GM13976 (cell line): ENCODE results near the gene NOL9.
A peak's percentile ranks its signal among the peaks of the same experiment; 100 is the strongest.

Experiments used
- DNase-seq: peaks from one replicate; pipeline ENCODE4 v3.0.0; 2012; ENCODE audit warnings: low spot score
- in situ Hi-C: fragments of 300-500 bp; cut with MboI; formaldehyde crosslinking; loops from one replicate; pipeline ENCODE4 v1.12.0; 2022; ENCODE audit warnings: low sequenced_read_pairs, mixed read lengths, inconsistent platforms; ENCODE audit not compliant: unreplicated experiment
- TF ChIP-seq, protein P1 (sequence below): IDR thresholded peaks from 2 replicates; pipeline ENCODE4 v1.5.1; 2012; ENCODE audit warnings: borderline replicate concordance, mild to moderate bottlenecking; ENCODE audit not compliant: insufficient read depth; ENCODE audit errors: extremely low read depth, missing control alignments, control extremely low read depth

The NOL9 gene

GRCh38 chr1:6579374-6580118, 25.2 kb upstream of the NOL9 start, which contains the start of gene ZBTB48:
Gene ZBTB48, plus strand, starts transcription at chr1:6579994. Its CDS starts 616 bp downstream, at chr1:6580610.
- TF ChIP-seq, protein P1, sequence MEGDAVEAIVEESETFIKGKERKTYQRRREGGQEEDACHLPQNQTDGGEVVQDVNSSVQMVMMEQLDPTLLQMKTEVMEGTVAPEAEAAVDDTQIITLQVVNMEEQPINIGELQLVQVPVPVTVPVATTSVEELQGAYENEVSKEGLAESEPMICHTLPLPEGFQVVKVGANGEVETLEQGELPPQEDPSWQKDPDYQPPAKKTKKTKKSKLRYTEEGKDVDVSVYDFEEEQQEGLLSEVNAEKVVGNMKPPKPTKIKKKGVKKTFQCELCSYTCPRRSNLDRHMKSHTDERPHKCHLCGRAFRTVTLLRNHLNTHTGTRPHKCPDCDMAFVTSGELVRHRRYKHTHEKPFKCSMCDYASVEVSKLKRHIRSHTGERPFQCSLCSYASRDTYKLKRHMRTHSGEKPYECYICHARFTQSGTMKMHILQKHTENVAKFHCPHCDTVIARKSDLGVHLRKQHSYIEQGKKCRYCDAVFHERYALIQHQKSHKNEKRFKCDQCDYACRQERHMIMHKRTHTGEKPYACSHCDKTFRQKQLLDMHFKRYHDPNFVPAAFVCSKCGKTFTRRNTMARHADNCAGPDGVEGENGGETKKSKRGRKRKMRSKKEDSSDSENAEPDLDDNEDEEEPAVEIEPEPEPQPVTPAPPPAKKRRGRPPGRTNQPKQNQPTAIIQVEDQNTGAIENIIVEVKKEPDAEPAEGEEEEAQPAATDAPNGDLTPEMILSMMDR: no peak
- DNase-seq: peak; percentile 100
- in situ Hi-C loops: no loop called here

- in situ Hi-C loops: no loop called here
- TF ChIP-seq, protein P1: no peak
- DNase-seq: no peak
Measured at GRCh38 chr1:6578624-6579373, 24.5 kb upstream of the NOL9 start.

DNA sequence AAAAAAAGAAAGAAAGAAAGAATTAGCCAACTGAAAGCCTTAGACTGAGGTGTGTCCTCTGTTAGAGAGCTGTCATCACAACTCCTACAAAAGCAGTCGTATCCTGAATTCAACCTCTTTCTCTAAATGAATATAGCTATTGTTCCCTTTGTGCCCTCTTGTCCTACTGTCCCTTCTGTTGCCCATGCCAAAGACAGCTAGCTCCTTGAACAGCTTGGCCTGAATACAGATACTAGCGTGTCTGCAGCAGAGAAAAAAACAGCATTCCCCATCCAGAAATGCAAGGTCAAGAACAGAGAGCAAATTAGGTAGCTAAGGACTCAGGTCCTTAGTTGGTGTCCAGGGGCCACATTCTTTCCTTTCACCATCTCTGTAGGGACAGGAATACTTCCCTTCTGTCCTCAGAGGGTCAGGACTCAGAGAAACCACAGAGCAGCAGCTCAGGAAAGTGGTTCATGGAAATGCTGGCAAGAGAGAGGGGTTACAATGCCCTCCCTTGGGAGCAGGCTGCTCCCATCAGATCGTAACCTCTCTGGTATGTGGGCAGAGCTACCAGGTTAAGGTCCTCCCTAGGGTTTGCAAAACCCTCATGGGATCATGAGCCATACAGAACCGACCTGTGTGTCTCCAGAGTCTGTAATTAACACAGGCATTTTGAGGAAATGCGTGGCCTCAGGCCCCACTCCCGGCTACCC, 23.7 kb upstream of the NOL9 start:
- DNase-seq: no peak
- in situ Hi-C loops: no loop called here
- TF ChIP-seq, protein P1: no peak

DNA sequence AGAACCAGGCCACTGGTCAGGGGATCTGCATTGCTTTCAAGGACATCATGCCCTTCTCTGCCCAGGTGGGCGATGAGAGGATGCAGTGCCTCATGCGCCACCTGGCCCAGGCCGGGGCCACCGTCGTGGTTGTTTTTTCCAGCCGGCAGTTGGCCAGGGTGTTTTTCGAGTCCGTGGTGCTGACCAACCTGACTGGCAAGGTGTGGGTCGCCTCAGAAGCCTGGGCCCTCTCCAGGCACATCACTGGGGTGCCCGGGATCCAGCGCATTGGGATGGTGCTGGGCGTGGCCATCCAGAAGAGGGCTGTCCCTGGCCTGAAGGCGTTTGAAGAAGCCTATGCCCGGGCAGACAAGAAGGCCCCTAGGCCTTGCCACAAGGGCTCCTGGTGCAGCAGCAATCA, 20.5 kb upstream of the NOL9 start:
- DNase-seq: no peak
- in situ Hi-C loops: no loop called here
- TF ChIP-seq, protein P1: no peak

DNA sequence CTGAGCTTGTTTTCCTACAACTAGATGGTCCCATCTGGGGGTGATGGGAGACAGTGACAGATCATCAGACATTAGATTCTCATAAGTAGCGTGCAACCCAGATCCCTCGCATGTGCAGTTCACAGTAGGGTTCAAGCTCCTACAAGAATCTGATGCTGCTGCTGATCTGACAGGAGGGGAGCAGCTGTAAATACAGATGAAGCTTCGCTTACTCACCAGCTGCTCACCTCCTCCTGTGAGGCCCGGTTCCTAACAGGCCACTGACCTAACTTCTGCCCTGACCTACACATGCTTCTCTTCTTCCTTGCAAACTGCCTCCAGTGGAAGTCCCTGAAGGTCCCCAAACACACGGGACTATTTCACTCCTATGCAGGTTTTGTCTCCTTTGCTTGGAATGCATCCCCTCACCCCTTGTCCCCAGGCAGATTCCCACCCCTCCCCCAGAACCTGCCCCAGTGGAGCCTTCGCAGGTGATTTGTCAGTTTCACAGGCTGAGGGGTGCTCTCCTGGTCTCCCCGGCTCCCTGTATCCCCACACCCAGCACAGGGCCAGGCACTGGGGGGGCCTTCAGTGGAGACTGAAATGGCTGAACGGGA, 19.8 kb upstream of the NOL9 start:
- no peak for DNase-seq

More for the DNA sequence above, 19.8 kb upstream of the NOL9 start:
- in situ Hi-C loops: no loop called here
- TF ChIP-seq, protein P1: no peak
